H1 (cell line): Measurements from ENCODE around the gene C19orf12. TPM values are rescaled to one million over a fixed set of nuclear protein-coding genes. Genes with fewer than 3 reads are reported as not detected.

Experiments used
- CTCF ChIA-PET: fragments of 300-600 bp; sonication (Branson Sonifier 250); formaldehyde crosslinking; loops from one replicate; lab custom pipeline; 2021; ENCODE audit not compliant: partially characterized antibody; lab: Charles Lee
- POLR2A ChIA-PET: fragments of 300-600 bp; sonication (Branson Sonifier 250); formaldehyde crosslinking; loops from one replicate; lab custom pipeline; 2021; ENCODE audit warnings: inconsistent platforms; ENCODE audit not compliant: partially characterized antibody; lab: Charles Lee
- DNase-seq, 2 experiments: peaks; one replicate each; pipeline versions ENCODE4 v3.0.0 to v3.0.0-alpha.2; 2010 to 2022; ENCODE audit warnings: low spot score in 2 of 2, low read depth in 1 of 2, mixed read lengths in 1 of 2
- FAIRE-seq: peaks from 2 replicates; lab custom pipeline; 2011; peaks lifted over from hg19 to GRCh38; lab: Jason Lieb, UNC
- H2AFZ ChIP-seq: 2 replicates; pipeline ENCODE4 v1.8.1; 2012; ENCODE audit warnings: low read length, inconsistent platforms
- H2AK5ac ChIP-seq: 2 replicates; pipeline ENCODE4 v1.6.1; 2013; ENCODE audit warnings: low read depth, low read length
- H2BK120ac ChIP-seq: replicated peaks from 2 replicates; pipeline ENCODE3; 2013; ENCODE audit warnings: low read depth, low read length, inconsistent platforms
- H2BK12ac ChIP-seq: 2 replicates; pipeline ENCODE4 v1.6.1; 2013; ENCODE audit warnings: low read depth, low read length
- H2BK15ac ChIP-seq: 2 replicates; pipeline ENCODE4 v1.6.1; 2013; ENCODE audit warnings: low read length
- H2BK20ac ChIP-seq: 2 replicates; pipeline ENCODE4 v1.6.1; 2013; ENCODE audit warnings: low read length
- H2BK5ac ChIP-seq: 2 replicates; pipeline ENCODE4 v1.6.1; 2013; ENCODE audit warnings: low read depth, low read length
- H3K14ac ChIP-seq: 2 replicates; pipeline ENCODE4 v1.6.1; 2013; ENCODE audit warnings: inconsistent platforms; ENCODE audit not compliant: insufficient read length
- H3K18ac ChIP-seq: 2 replicates; pipeline ENCODE4 v1.6.1; 2013; ENCODE audit warnings: low read length; ENCODE audit errors: extremely low read depth
- H3K23ac ChIP-seq: 2 replicates; pipeline ENCODE4 v1.6.1; 2013; ENCODE audit warnings: inconsistent platforms; ENCODE audit not compliant: insufficient read length
- H3K23me2 ChIP-seq: 2 replicates; pipeline ENCODE4 v1.6.1; 2013; ENCODE audit warnings: low read depth, low read length
- H3K27ac ChIP-seq: 2 replicates; pipeline ENCODE4 v1.6.1; 2011; ENCODE audit warnings: low read depth, low read length, inconsistent platforms
- H3K27me3 ChIP-seq, 4 experiments: replicated peaks in 1 of 4; 1 replicate in 1 of 4; 2 replicates in 3 of 4; pipeline versions ENCODE4 v1.6.1 to v1.8.1; 2011 to 2013; ENCODE audit warnings: low read length in 3 of 4, mild to moderate bottlenecking in 3 of 4, inconsistent platforms in 2 of 4, mixed read lengths in 2 of 4, moderate library complexity in 1 of 4; ENCODE audit not compliant: control insufficient read depth in 3 of 4, insufficient read depth in 3 of 4; ENCODE audit errors: extremely low read depth in 1 of 4
- H3K36me3 ChIP-seq, 4 experiments: 2 replicates each; pipeline versions ENCODE4 v1.6.1 to v1.8.1; 2011 to 2013; ENCODE audit warnings: mild to moderate bottlenecking in 4 of 4, low read length in 3 of 4, moderate library complexity in 2 of 4, control low read depth in 1 of 4, inconsistent platforms in 1 of 4; ENCODE audit not compliant: insufficient read depth in 4 of 4, control insufficient read depth in 2 of 4
- H3K4ac ChIP-seq: replicated peaks from 2 replicates; pipeline ENCODE3; 2013; ENCODE audit warnings: low read length, low read depth, mixed read lengths, inconsistent platforms; ENCODE audit not compliant: insufficient read length
- H3K4me1 ChIP-seq, 4 experiments: replicated peaks in 1 of 4; 1 replicate in 1 of 4; 2 replicates in 3 of 4; pipeline versions ENCODE4 v1.6.1 to v1.8.1; 2011 to 2013; ENCODE audit warnings: low read length in 3 of 4, inconsistent platforms in 2 of 4, mixed read lengths in 1 of 4; ENCODE audit not compliant: insufficient read depth in 4 of 4, control insufficient read depth in 3 of 4
- H3K4me2 ChIP-seq, 2 experiments: 2 replicates each; pipeline versions ENCODE4 v1.6.1 to v1.8.1; 2011 to 2013; ENCODE audit warnings: low read depth in 2 of 2, low read length in 2 of 2, control low read depth in 1 of 2, inconsistent platforms in 1 of 2, mild to moderate bottlenecking in 1 of 2; ENCODE audit not compliant: insufficient read depth in 1 of 2
- H3K4me3 ChIP-seq, 4 experiments: fragments of 200-600, 300-600 bp in 1 of 4; sonication (generic), shearing (Covaris generic), sonication (Bioruptor Twin) in 1 of 4; 2 replicates each; pipeline versions ENCODE4 v1.5.1 to v1.8.1; 2011 to 2016; ENCODE audit warnings: low read length in 4 of 4, low read depth in 3 of 4, control low read depth in 2 of 4, inconsistent platforms in 2 of 4, mild to moderate bottlenecking in 2 of 4, mixed read lengths in 1 of 4, moderate library complexity in 1 of 4; ENCODE audit not compliant: insufficient read depth in 2 of 4; ENCODE audit errors: extremely low read depth in 1 of 4
- H3K56ac ChIP-seq: replicated peaks from 2 replicates; pipeline ENCODE3; 2013; ENCODE audit warnings: low read depth, mild to moderate bottlenecking, mixed read lengths, low read length, inconsistent platforms; ENCODE audit not compliant: insufficient read length
- H3K79me1 ChIP-seq: 2 replicates; pipeline ENCODE4 v1.6.1; 2013; ENCODE audit warnings: low read depth, low read length, control low read depth
- H3K79me2 ChIP-seq, 2 experiments: 2 replicates each; pipeline versions ENCODE4 v1.6.1 to v1.8.1; 2012 to 2013; ENCODE audit warnings: low read length in 2 of 2, mild to moderate bottlenecking in 2 of 2, inconsistent platforms in 1 of 2; ENCODE audit not compliant: insufficient read depth in 2 of 2, control insufficient read depth in 1 of 2
- H3K9ac ChIP-seq, 4 experiments: replicated peaks in 1 of 4; 1 replicate in 1 of 4; 2 replicates in 3 of 4; pipeline versions ENCODE4 v1.6.1 to v1.8.1; 2011 to 2013; ENCODE audit warnings: low read depth in 3 of 4, low read length in 3 of 4, control low read depth in 2 of 4, mild to moderate bottlenecking in 2 of 4, moderate library complexity in 2 of 4, inconsistent platforms in 1 of 4; ENCODE audit errors: extremely low read depth in 1 of 4
- H3K9me3 ChIP-seq, 2 experiments: 2 replicates each; pipeline versions ENCODE4 v1.6.1 to v1.8.1; 2012 to 2013; ENCODE audit warnings: mild to moderate bottlenecking in 2 of 2, moderate library complexity in 2 of 2, control low read depth in 1 of 2, inconsistent platforms in 1 of 2, low read depth in 1 of 2, low read length in 1 of 2, mixed read lengths in 1 of 2; ENCODE audit not compliant: insufficient read depth in 2 of 2
- H4K20me1 ChIP-seq, 2 experiments: replicated peaks in 1 of 2; 2 replicates each; pipeline versions ENCODE3 to v1.8.1; 2011 to 2013; ENCODE audit warnings: inconsistent platforms in 2 of 2, low read length in 2 of 2, mild to moderate bottlenecking in 1 of 2; ENCODE audit not compliant: insufficient read depth in 2 of 2, control insufficient read depth in 1 of 2
- H4K5ac ChIP-seq: 2 replicates; pipeline ENCODE4 v1.6.1; 2013; ENCODE audit warnings: low read length, low read depth, mixed read lengths, inconsistent platforms; ENCODE audit not compliant: insufficient read length
- H4K8ac ChIP-seq: 2 replicates; pipeline ENCODE4 v1.8.0; 2013; ENCODE audit warnings: mild to moderate bottlenecking, moderate library complexity, low read length, inconsistent platforms; ENCODE audit not compliant: insufficient read depth; ENCODE audit errors: extremely low read depth
- H4K91ac ChIP-seq: replicated peaks from 2 replicates; pipeline ENCODE3; 2013; ENCODE audit warnings: low read length, mixed read lengths, inconsistent platforms; ENCODE audit not compliant: insufficient read length
- ATF2 ChIP-seq: IDR thresholded peaks from 2 replicates; pipeline ENCODE4 v1.6.1; 2012; ENCODE audit warnings: low read length, inconsistent platforms
- EP300 ChIP-seq, 2 experiments: IDR thresholded peaks; 1 replicate in 1 of 2; 2 replicates in 1 of 2; pipeline ENCODE4 v1.6.1; 2011 to 2012; ENCODE audit warnings: low read depth in 2 of 2, low read length in 2 of 2, mild to moderate bottlenecking in 2 of 2, borderline replicate concordance in 1 of 2, inconsistent platforms in 1 of 2, moderate library complexity in 1 of 2
- SIN3A ChIP-seq, 2 experiments: IDR thresholded peaks in 1 of 2; conservative IDR thresholded peaks in 1 of 2; 2 replicates each; pipeline ENCODE4 v1.6.1; 2011 to 2012; ENCODE audit warnings: low read length in 2 of 2, improper control_type of control experiment in 1 of 2, low read depth in 1 of 2, mild to moderate bottlenecking in 1 of 2
- SIRT6 ChIP-seq: IDR thresholded peaks from one replicate; pipeline ENCODE4 v1.7.1; 2012; ENCODE audit warnings: low read length, inconsistent platforms
- TEAD4 ChIP-seq: IDR thresholded peaks from 2 replicates; pipeline ENCODE4 v1.6.1; 2012; ENCODE audit warnings: low read depth, low read length, inconsistent platforms, mixed read lengths
- WGBS, 2 experiments: shearing (Covaris generic) in 1 of 2; methylation state at CpG; one replicate each; pipeline versions ENCODE4 v1.1.6 to v1.1.7; 2013 to 2015; ENCODE audit warnings: low lambda C conversion rate in 2 of 2, mixed read lengths in 2 of 2, inconsistent platforms in 1 of 2, low coverage in 1 of 2, missing lambda C conversion rate in 1 of 2; ENCODE audit not compliant: insufficient replicate concordance in 2 of 2, insufficient coverage in 1 of 2, insufficient read length in 1 of 2; ENCODE audit errors: extremely low coverage in 1 of 2, missing lambda C conversion rate in 1 of 2; 5-methylcytosine and 5-hydroxymethylcytosine counted together
- polyA plus RNA-seq, 7 experiments: library from polyadenylated mRNA; depleted of rRNA in 3 of 7; stranded (reverse) in 5 of 7; unstranded in 2 of 7; fragments of >200 nt in 5 of 7; fragments of 200-250 nt in 2 of 7; gene quantifications; 1 replicate in 5 of 7; 2 replicates in 1 of 7; 4 replicates in 1 of 7; pipeline versions ENCODE4 v1.2.1 to v1.2.3, GENCODE V29; 2011 to 2013; ENCODE audit warnings: missing spikeins in 2 of 7, mixed read lengths in 2 of 7
- total RNA-seq: library from RNA; stranded (reverse); fragmentation: NEBNext Ultra II Directional; extraction: Animal tissue kit (Norgen Biotek cat#: 25700); gene quantifications from 2 replicates; pipeline ENCODE4 v1.2.1, GENCODE V29; 2021

C19orf12 gene
- total and polyA plus RNA-seq, 2 of the 8 experiments (the other 6 are each of a cell fraction or from before 2014, with no cell fraction given) = 10.7 to 11.9 TPM

- 95% methylated on average over 6 of the region's 6 CpGs; no CpG with 5 or more reads in 1 of the 2 experiments for WGBS, 2 experiments
- FAIRE-seq = no peak
- H3K4me3 ChIP-seq = no peak overlapping the region
- DNase-seq = no peak
- H4K5ac ChIP-seq = no peak overlapping the region
- no peaks in the 10 kb centered on the region for H3K79me2 ChIP-seq
- no peaks in the 10 kb centered on the region for H3K27me3 ChIP-seq
- H3K56ac ChIP-seq = no peak overlapping the region
- H2BK20ac ChIP-seq = no peak overlapping the region
- no peak overlapping the region for H2BK15ac ChIP-seq
- H3K9me3 ChIP-seq = no peaks in the 10 kb centered on the region
- no peak overlapping the region for H2BK5ac ChIP-seq
- no peaks in the 10 kb centered on the region; a peak in 1 of 7 replicates for H3K4me1 ChIP-seq
- no peak overlapping the region for H2AFZ ChIP-seq
- H2BK12ac ChIP-seq = no peak overlapping the region
- no peak overlapping the region for H3K27ac ChIP-seq
- H3K9ac ChIP-seq = no peak overlapping the region
- H4K20me1 ChIP-seq = no peaks in the 10 kb centered on the region
- H4K91ac ChIP-seq = no peak overlapping the region
- H2BK120ac ChIP-seq = no peak overlapping the region
- CTCF ChIA-PET = interaction anchor here (0.8 to 1.2 kb wide), 5 partner anchors 10 to 96 kb away, joined by 3 to 8 read pairs (median 4); no protein-coding TSS in a partner anchor
- no peak overlapping the region for H2AK5ac ChIP-seq
- H3K23me2 ChIP-seq = no peaks in the 10 kb centered on the region
- no peak overlapping the region for H3K23ac ChIP-seq
- no peak overlapping the region for H3K4me2 ChIP-seq
- no peak overlapping the region for H4K8ac ChIP-seq
- H3K79me1 ChIP-seq = peaks cover 4% of the 10 kb centered on the region; the same call in 1 of the 2 replicates
- H3K4ac ChIP-seq = no peak overlapping the region
- H3K36me3 ChIP-seq = no peaks in the 10 kb centered on the region
- no peak overlapping the region for H3K14ac ChIP-seq
- POLR2A ChIA-PET = no interaction called here
- no peak overlapping the region for H3K18ac ChIP-seq
- TF ChIP-seq EP300 (IDR thresholded peaks at IDR 0.05; ENCODE audit: borderline replicate concordance in 1 of 2, low read depth in 2 of 2, low read length in 2 of 2) (no peak), SIN3A (conservative IDR thresholded peaks at IDR 0.05 in 1 of 2, IDR thresholded peaks at IDR 0.05 in 1 of 2; ENCODE audit: low read depth in 1 of 2, low read length in 2 of 2) (no peak), TEAD4 (no peak), ATF2 (no peak), SIRT6 (no peak)
These were observed 8.4 kb downstream of the C19orf12 start for GRCh38 chr19:29706635-29707034.
